ENCODE results near the gene ZNF644. TPM values are rescaled to one million over a fixed set of nuclear protein-coding genes. Genes with fewer than 3 reads are reported as not detected.

ZNF644 gene
- total and polyA plus RNA-seq, 4 donors, result 6.8 to 38.8 (median 27.2) TPM

GRCh38 chr1:90993245-90993644, 28.6 kb downstream of the ZNF644 start:
- Histone ChIP-seq H3K36me3 (ENCODE audit: control insufficient read depth in 4 of 4, insufficient read depth in 3 of 4, low read depth in 1 of 4, low read length in 3 of 4) (no peaks in the 10 kb centered on the region), H3K4me3 (ENCODE audit: low read depth in 1 of 3, low read length in 3 of 3) (no peak overlapping the region), H3K9ac (ENCODE audit: low read depth in 1 of 2, low read length in 2 of 2) (no peak overlapping the region), H3K9me3 (ENCODE audit: control insufficient read depth in 4 of 4, low read length in 3 of 4) (no peaks in the 10 kb centered on the region), H3K27me3 (ENCODE audit: control insufficient read depth in 4 of 4, insufficient read depth in 4 of 4, low read length in 3 of 4) (no peaks in the 10 kb centered on the region), H3K4me1 (ENCODE audit: control insufficient read depth in 4 of 4, insufficient read depth in 4 of 4, low read length in 3 of 4) (peaks cover 0 to 18% (median 4%) of the 10 kb centered on the region in 4 donors), H3K27ac (ENCODE audit: low read depth in 1 of 2, low read length in 2 of 2) (no peak overlapping the region)
- TF ChIP-seq, protein P1, sequence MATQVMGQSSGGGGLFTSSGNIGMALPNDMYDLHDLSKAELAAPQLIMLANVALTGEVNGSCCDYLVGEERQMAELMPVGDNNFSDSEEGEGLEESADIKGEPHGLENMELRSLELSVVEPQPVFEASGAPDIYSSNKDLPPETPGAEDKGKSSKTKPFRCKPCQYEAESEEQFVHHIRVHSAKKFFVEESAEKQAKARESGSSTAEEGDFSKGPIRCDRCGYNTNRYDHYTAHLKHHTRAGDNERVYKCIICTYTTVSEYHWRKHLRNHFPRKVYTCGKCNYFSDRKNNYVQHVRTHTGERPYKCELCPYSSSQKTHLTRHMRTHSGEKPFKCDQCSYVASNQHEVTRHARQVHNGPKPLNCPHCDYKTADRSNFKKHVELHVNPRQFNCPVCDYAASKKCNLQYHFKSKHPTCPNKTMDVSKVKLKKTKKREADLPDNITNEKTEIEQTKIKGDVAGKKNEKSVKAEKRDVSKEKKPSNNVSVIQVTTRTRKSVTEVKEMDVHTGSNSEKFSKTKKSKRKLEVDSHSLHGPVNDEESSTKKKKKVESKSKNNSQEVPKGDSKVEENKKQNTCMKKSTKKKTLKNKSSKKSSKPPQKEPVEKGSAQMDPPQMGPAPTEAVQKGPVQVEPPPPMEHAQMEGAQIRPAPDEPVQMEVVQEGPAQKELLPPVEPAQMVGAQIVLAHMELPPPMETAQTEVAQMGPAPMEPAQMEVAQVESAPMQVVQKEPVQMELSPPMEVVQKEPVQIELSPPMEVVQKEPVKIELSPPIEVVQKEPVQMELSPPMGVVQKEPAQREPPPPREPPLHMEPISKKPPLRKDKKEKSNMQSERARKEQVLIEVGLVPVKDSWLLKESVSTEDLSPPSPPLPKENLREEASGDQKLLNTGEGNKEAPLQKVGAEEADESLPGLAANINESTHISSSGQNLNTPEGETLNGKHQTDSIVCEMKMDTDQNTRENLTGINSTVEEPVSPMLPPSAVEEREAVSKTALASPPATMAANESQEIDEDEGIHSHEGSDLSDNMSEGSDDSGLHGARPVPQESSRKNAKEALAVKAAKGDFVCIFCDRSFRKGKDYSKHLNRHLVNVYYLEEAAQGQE (IDR thresholded peaks at IDR 0.05), result no peak
- TF ChIP-seq CTCF (IDR thresholded peaks at IDR 0.05; ENCODE audit: low read depth, low read length, missing input control) (no peak), RAD21 (IDR thresholded peaks at IDR 0.05) (no peak), FOXA1 (IDR thresholded peaks at IDR 0.05) (no peak), JUND (IDR thresholded peaks at IDR 0.05) (no peak), NR2F2 (IDR thresholded peaks at IDR 0.05) (no peak), SP1 (IDR thresholded peaks at IDR 0.05) (no peak), YY1 (IDR thresholded peaks at IDR 0.05) (no peak)
- TF ChIP-seq, protein P2, sequence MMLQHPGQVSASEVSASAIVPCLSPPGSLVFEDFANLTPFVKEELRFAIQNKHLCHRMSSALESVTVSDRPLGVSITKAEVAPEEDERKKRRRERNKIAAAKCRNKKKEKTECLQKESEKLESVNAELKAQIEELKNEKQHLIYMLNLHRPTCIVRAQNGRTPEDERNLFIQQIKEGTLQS (IDR thresholded peaks at IDR 0.05), result no peak
- no peak for DNase-seq (ENCODE audit: low spot score)
- WGBS, result 60% methylated on average over 2 of the region's 2 CpGs

- Histone ChIP-seq H3K4me1 (ENCODE audit: control insufficient read depth in 4 of 4, insufficient read depth in 4 of 4, low read length in 3 of 4) (peaks cover 0 to 14% (median 2%) of the 10 kb centered on the region in 4 donors), H3K9ac (ENCODE audit: low read depth in 1 of 2, low read length in 2 of 2) (no peak overlapping the region), H3K36me3 (ENCODE audit: control insufficient read depth in 4 of 4, insufficient read depth in 3 of 4, low read depth in 1 of 4, low read length in 3 of 4) (no peaks in the 10 kb centered on the region), H3K27ac (ENCODE audit: low read depth in 1 of 2, low read length in 2 of 2) (no peak overlapping the region), H3K27me3 (ENCODE audit: control insufficient read depth in 4 of 4, insufficient read depth in 4 of 4, low read length in 3 of 4) (no peaks in the 10 kb centered on the region), H3K9me3 (ENCODE audit: control insufficient read depth in 4 of 4, low read length in 3 of 4) (peaks cover 0 to 7% (median 1%) of the 10 kb centered on the region in 4 donors), H3K4me3 (ENCODE audit: low read depth in 1 of 3, low read length in 3 of 3) (no peak overlapping the region)
- TF ChIP-seq EGR1 (IDR thresholded peaks at IDR 0.05; ENCODE audit: low read depth in 2 of 2) (no peak), FOXA1 (IDR thresholded peaks at IDR 0.05) (no peak)
- no peak for DNase-seq (ENCODE audit: low spot score)
- 93% methylated on average over 4 of the region's 4 CpGs for WGBS
Measured at GRCh38 chr1:90990779-90991178, 31.1 kb downstream of the ZNF644 start.

DNA sequence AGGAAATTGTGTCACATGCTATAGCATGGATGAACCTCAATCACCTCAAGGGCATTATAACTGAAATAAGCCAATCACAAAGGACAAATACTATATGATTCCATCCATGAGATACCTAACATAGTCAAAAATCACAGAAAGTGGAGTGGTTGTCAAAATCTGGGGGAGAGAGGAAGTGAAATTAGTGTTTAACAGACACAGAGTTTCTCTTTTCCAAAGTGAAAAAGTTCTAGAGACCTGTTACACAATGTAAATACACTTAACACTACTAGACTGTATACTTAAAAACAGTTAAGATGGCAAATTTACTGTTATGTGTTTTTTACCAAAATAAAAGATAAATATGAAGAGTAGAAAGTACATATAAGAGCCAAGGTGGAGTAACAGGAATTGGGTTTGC, 31.8 kb downstream of the ZNF644 start:
- H3K36me3 ChIP-seq (ENCODE audit: control insufficient read depth in 4 of 4, insufficient read depth in 3 of 4, low read depth in 1 of 4, low read length in 3 of 4), result no peaks in the 10 kb centered on the region

More for the DNA sequence above, 31.8 kb downstream of the ZNF644 start:
- Histone ChIP-seq H3K4me1 (ENCODE audit: control insufficient read depth in 4 of 4, insufficient read depth in 4 of 4, low read length in 3 of 4) (peaks cover 0 to 14% (median 2%) of the 10 kb centered on the region in 4 donors), H3K27me3 (ENCODE audit: control insufficient read depth in 4 of 4, insufficient read depth in 4 of 4, low read length in 3 of 4) (no peaks in the 10 kb centered on the region), H3K4me3 (ENCODE audit: low read depth in 1 of 3, low read length in 3 of 3) (no peak overlapping the region), H3K9ac (ENCODE audit: low read depth in 1 of 2, low read length in 2 of 2) (no peak overlapping the region), H3K9me3 (ENCODE audit: control insufficient read depth in 4 of 4, low read length in 3 of 4) (peaks cover 0 to 7% (median 1%) of the 10 kb centered on the region in 4 donors), H3K27ac (ENCODE audit: low read depth in 1 of 2, low read length in 2 of 2) (no peak overlapping the region)
- TF ChIP-seq HNF4G (IDR thresholded peaks at IDR 0.05) (no peak), RXRA (IDR thresholded peaks at IDR 0.05) (no peak), EGR1 (IDR thresholded peaks at IDR 0.05; ENCODE audit: low read depth in 2 of 2) (no peak), MAX (IDR thresholded peaks at IDR 0.05) (no peak), JUND (IDR thresholded peaks at IDR 0.05) (no peak), FOXA1 (IDR thresholded peaks at IDR 0.05) (no peak), TAF1 (conservative IDR thresholded peaks at IDR 0.05) (no peak), CTCF (IDR thresholded peaks at IDR 0.05; ENCODE audit: low read depth, low read length, missing input control) (no peak), NR2F2 (IDR thresholded peaks at IDR 0.05) (no peak)
- no peak for DNase-seq (ENCODE audit: low spot score)
